Measurements from ENCODE around the gene MOSPD2. TPM values are rescaled to one million over a fixed set of nuclear protein-coding genes. Genes with fewer than 3 reads are reported as not detected.

MOSPD2 gene
- total RNA-seq, 1 donor from 2014 or later = 17.4 TPM

DNA sequence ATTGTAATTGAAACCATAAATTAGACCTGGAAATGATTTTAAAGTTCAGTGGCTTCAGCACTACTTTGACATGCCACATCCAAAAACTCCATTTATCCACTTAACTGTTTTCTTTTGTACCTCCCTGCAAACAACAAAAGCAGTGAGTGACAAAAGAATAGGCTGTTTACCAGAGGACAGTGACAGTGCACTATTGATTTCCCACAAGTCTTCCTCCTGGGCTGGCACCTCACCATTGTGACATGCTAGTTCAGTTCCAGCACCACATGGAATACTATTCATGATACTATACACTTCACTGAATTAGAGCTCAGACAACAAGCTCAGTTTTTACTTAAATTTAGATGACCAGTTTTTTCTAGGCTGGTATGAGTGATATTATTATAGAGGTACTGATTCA lies 29.3 kb downstream of the MOSPD2 start:
- Histone ChIP-seq H3K27ac (no peak overlapping the region), H3K9me3 (no peaks in the 10 kb centered on the region), H3K27me3 (no peaks in the 10 kb centered on the region), H3K4me1 (no peaks in the 10 kb centered on the region), H3K4me3 (no peak overlapping the region), H3K36me3 (no peaks in the 10 kb centered on the region)
- intact Hi-C loops (cut with DNase I) = no loop called here
- no peak for TF ChIP-seq POLR2A (IDR thresholded peaks at IDR 0.05)
- DNase-seq (ENCODE audit: extremely low spot score in 2 of 2) = no peak

DNA sequence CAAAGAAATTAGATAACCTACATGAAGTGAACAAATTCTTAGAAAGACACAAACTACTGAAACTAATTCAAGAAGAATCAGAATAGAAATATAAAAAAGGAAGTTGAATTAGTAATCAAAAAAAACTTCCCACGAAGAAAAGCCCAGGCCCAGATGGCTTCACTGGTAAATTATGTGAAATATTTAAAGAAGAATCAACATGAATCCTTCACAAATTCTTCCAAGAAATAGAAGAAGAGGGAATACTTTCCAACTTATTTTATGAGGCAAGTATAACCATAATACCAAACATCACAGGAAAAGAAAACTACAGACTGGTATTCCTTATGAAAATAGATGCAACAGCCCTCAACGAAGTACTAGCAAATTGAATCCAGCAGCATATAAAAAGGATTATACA lies 30.7 kb downstream of the MOSPD2 start:
- intact Hi-C loops (cut with DNase I) = no loop called here
- TF ChIP-seq POLR2AphosphoS5 (IDR thresholded peaks at IDR 0.05; ENCODE audit: insufficient read depth in 1 of 2, low read depth in 1 of 2) (no peak), CTCF (IDR thresholded peaks at IDR 0.05) (no peak), POLR2A (IDR thresholded peaks at IDR 0.05) (no peak)
- Histone ChIP-seq H3K4me1 (no peaks in the 10 kb centered on the region), H3K27me3 (no peaks in the 10 kb centered on the region), H3K4me3 (no peak overlapping the region), H3K9me3 (no peaks in the 10 kb centered on the region), H3K27ac (no peak overlapping the region), H3K36me3 (no peaks in the 10 kb centered on the region)
- no peak for DNase-seq (ENCODE audit: extremely low spot score in 2 of 2)

DNA sequence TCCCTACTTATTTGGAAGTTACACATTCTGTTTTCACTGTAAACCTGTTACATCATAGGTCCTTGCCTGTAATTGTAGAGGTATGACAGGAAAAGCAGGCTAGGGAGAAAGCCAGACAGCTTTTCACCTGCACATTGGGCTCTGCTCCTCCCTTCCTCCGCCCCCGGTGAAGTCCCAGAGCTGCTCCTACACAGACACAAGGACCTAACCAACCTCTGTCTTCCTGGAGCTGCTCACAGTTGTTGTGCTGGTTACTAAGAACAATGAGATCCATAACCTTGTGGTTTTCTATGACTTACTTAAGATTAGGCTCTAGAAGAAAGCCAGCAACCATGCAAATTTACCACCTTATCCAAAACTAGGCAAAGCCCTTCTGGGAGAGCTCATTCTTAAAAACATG lies 40.0 kb downstream of the MOSPD2 start:
- intact Hi-C loops (cut with DNase I) = no loop called here
- no peaks in the 10 kb centered on the region for H3K4me1 ChIP-seq
- H3K36me3 ChIP-seq = no peaks in the 10 kb centered on the region
- H3K9me3 ChIP-seq = no peaks in the 10 kb centered on the region
- H3K27me3 ChIP-seq = no peaks in the 10 kb centered on the region
- DNase-seq (ENCODE audit: extremely low spot score in 2 of 2) = no peak
- H3K27ac ChIP-seq = no peak overlapping the region
- TF ChIP-seq POLR2AphosphoS5 (IDR thresholded peaks at IDR 0.05; ENCODE audit: insufficient read depth in 1 of 2, low read depth in 1 of 2) = no peak
- TF ChIP-seq CTCF (IDR thresholded peaks at IDR 0.05) = no peak
- TF ChIP-seq POLR2A (IDR thresholded peaks at IDR 0.05) = no peak
- no peak overlapping the region for H3K4me3 ChIP-seq

- no peaks in the 10 kb centered on the region for H3K4me1 ChIP-seq
- TF ChIP-seq POLR2A (IDR thresholded peaks at IDR 0.05) = no peak
- TF ChIP-seq POLR2AphosphoS5 (IDR thresholded peaks at IDR 0.05; ENCODE audit: insufficient read depth in 1 of 2, low read depth in 1 of 2) = no peak
- TF ChIP-seq CTCF (IDR thresholded peaks at IDR 0.05) = no peak
- H3K4me3 ChIP-seq = no peak overlapping the region
- H3K9me3 ChIP-seq = no peaks in the 10 kb centered on the region
- DNase-seq (ENCODE audit: extremely low spot score in 2 of 2) = no peak
- H3K36me3 ChIP-seq = no peaks in the 10 kb centered on the region
- no peaks in the 10 kb centered on the region for H3K27me3 ChIP-seq
- no peak overlapping the region for H3K27ac ChIP-seq
- intact Hi-C loops (cut with DNase I) = no loop called here
These were observed 42.4 kb downstream of the MOSPD2 start for GRCh38 chrX:14915596-14915995.

GRCh38 chrX:14916017-14916674 lies 42.9 kb downstream of the MOSPD2 start:
- no peaks in the 10 kb centered on the region for H3K9me3 ChIP-seq
- H3K36me3 ChIP-seq = no peaks in the 10 kb centered on the region
- H3K27me3 ChIP-seq = no peaks in the 10 kb centered on the region
- no peaks in the 10 kb centered on the region for H3K4me1 ChIP-seq
- H3K4me3 ChIP-seq = no peak overlapping the region
- intact Hi-C loops (cut with DNase I) = no loop called here
- no peak overlapping the region for H3K27ac ChIP-seq
- no peak for DNase-seq (ENCODE audit: extremely low spot score in 2 of 2)
- no peak for TF ChIP-seq CTCF (IDR thresholded peaks at IDR 0.05)

All from vagina (tissue), 2 donors.